NCI-H1048 (cell line): ENCODE measurements around the gene SNRNP35.
"Not testable (repeated sequence)": the region's sequence is repeated elsewhere in the genome, so short reads cannot be mapped to it uniquely, and the experiment has no call there.

Source experiments
- DNase-seq: peaks from one replicate; lab custom pipeline; 2025; lab: John Stamatoyannopoulos, UW

The SNRNP35 gene

GRCh38 chr12:123489580-123489979 is 31.6 kb downstream of the SNRNP35 start:
- no peak for DNase-seq

- DNase-seq: no peak
Observed at GRCh38 chr12:123490089-123490488, 32.1 kb downstream of the SNRNP35 start.

- DNase-seq: no peak
Observed at GRCh38 chr12:123491056-123491455, 33.1 kb downstream of the SNRNP35 start.

- DNase-seq: no peak
Observed at GRCh38 chr12:123491481-123491880, 33.5 kb downstream of the SNRNP35 start.

- DNase-seq: not testable (repeated sequence)
Observed at GRCh38 chr12:123492339-123493039, 34.5 kb downstream of the SNRNP35 start.

- no peak for DNase-seq
Observed at GRCh38 chr12:123494124-123494851, 36.3 kb downstream of the SNRNP35 start.

- no peak for DNase-seq
Observed at GRCh38 chr12:123497065-123497464, 39.1 kb downstream of the SNRNP35 start.

GRCh38 chr12:123498126-123498825 is 40.3 kb downstream of the SNRNP35 start:
- DNase-seq: no peak

GRCh38 chr12:123499332-123499731 is 41.4 kb downstream of the SNRNP35 start:
- no peak for DNase-seq

- no peak for DNase-seq
Observed at GRCh38 chr12:123502163-123502704, 44.3 kb downstream of the SNRNP35 start.

- DNase-seq: no peak
Observed at GRCh38 chr12:123506059-123506842, 48.3 kb downstream of the SNRNP35 start.

GRCh38 chr12:123506843-123507236 is 48.9 kb downstream of the SNRNP35 start:
- no peak for DNase-seq

GRCh38 chr12:123512838-123513665 is 55.1 kb downstream of the SNRNP35 start:
- no peak for DNase-seq

- no peak for DNase-seq
Observed at GRCh38 chr12:123513805-123514204, 55.9 kb downstream of the SNRNP35 start.

- DNase-seq: not testable (repeated sequence)
Observed at GRCh38 chr12:123514582-123515221, 56.8 kb downstream of the SNRNP35 start.

GRCh38 chr12:123516216-123516780 is 58.4 kb downstream of the SNRNP35 start:
- no peak for DNase-seq
